H9 (cell line): Measurements from ENCODE around the gene PRKACA. TPM values are rescaled to one million over a fixed set of nuclear protein-coding genes. Genes with fewer than 3 reads are reported as not detected.

Source experiments
- DNase-seq: peaks from one replicate; pipeline ENCODE4 v3.0.0-alpha.2; 2017
- H2AFZ ChIP-seq: one replicate; pipeline ENCODE4 v1.6.1; 2013; ENCODE audit warnings: mild to moderate bottlenecking, low read length, control low read depth, moderate library complexity
- H2AK5ac ChIP-seq: 2 replicates; pipeline ENCODE4 v1.6.1; 2013; ENCODE audit warnings: low read length, control low read depth, mixed read lengths; ENCODE audit not compliant: insufficient read length
- H2BK120ac ChIP-seq: one replicate; pipeline ENCODE4 v1.6.1; 2013; ENCODE audit warnings: low read depth, mild to moderate bottlenecking, low read length, control low read depth, inconsistent platforms; ENCODE audit not compliant: poor library complexity, severe bottlenecking
- H2BK12ac ChIP-seq: 2 replicates; pipeline ENCODE4 v1.6.1; 2013; ENCODE audit warnings: low read length, control low read depth, mixed read lengths, low read depth; ENCODE audit not compliant: insufficient read length
- H2BK15ac ChIP-seq: 2 replicates; pipeline ENCODE4 v1.6.1; 2013; ENCODE audit warnings: low read depth, low read length, control low read depth
- H2BK20ac ChIP-seq: one replicate; pipeline ENCODE4 v1.6.1; 2013; ENCODE audit warnings: low read depth, mild to moderate bottlenecking, low read length, control low read depth, inconsistent platforms; ENCODE audit not compliant: poor library complexity, severe bottlenecking
- H2BK5ac ChIP-seq: 2 replicates; pipeline ENCODE4 v1.6.1; 2013; ENCODE audit warnings: low read length, control low read depth, mixed read lengths; ENCODE audit not compliant: insufficient read length
- H3K14ac ChIP-seq: 2 replicates; pipeline ENCODE4 v1.6.1; 2013; ENCODE audit warnings: low read length, control low read depth; ENCODE audit not compliant: insufficient read depth
- H3K18ac ChIP-seq: 2 replicates; pipeline ENCODE4 v1.6.1; 2013; ENCODE audit warnings: low read depth, mild to moderate bottlenecking, mixed read lengths, low read length, control low read depth; ENCODE audit not compliant: insufficient read length
- H3K23ac ChIP-seq: 2 replicates; pipeline ENCODE4 v1.6.1; 2013; ENCODE audit warnings: low read length, control low read depth, mixed read lengths, low read depth; ENCODE audit not compliant: insufficient read length
- H3K23me2 ChIP-seq: 2 replicates; pipeline ENCODE4 v1.6.1; 2013; ENCODE audit warnings: low read depth, mild to moderate bottlenecking, mixed read lengths, low read length, control low read depth; ENCODE audit not compliant: insufficient read length, poor library complexity, severe bottlenecking
- H3K27ac ChIP-seq: 2 replicates; pipeline ENCODE4 v1.5.1; 2013; ENCODE audit warnings: low read length, control low read depth, mixed read lengths, low read depth; ENCODE audit not compliant: insufficient read length
- H3K27me3 ChIP-seq: 2 replicates; pipeline ENCODE4 v1.6.1; 2013; ENCODE audit warnings: low read length, control low read depth, inconsistent platforms; ENCODE audit not compliant: insufficient read depth
- H3K4ac ChIP-seq: 2 replicates; pipeline ENCODE4 v1.6.1; 2013; ENCODE audit warnings: low read depth, mild to moderate bottlenecking, control low read depth, inconsistent platforms, low read length, moderate library complexity
- H3K4me1 ChIP-seq: 2 replicates; pipeline ENCODE4 v1.6.1; 2013; ENCODE audit warnings: low read length, control low read depth, inconsistent platforms; ENCODE audit not compliant: insufficient read depth
- H3K4me2 ChIP-seq: 2 replicates; pipeline ENCODE4 v1.6.1; 2013; ENCODE audit warnings: low read length, control low read depth, mixed read lengths; ENCODE audit not compliant: insufficient read length, insufficient read depth
- H3K56ac ChIP-seq: 2 replicates; pipeline ENCODE4 v1.6.1; 2013; ENCODE audit warnings: low read depth, mild to moderate bottlenecking, mixed read lengths, low read length, control low read depth; ENCODE audit not compliant: insufficient read length
- H3K79me1 ChIP-seq: 2 replicates; pipeline ENCODE4 v1.6.1; 2013; ENCODE audit warnings: low read depth, mild to moderate bottlenecking, moderate library complexity, low read length, control low read depth, inconsistent platforms; ENCODE audit not compliant: insufficient read depth, poor library complexity, severe bottlenecking
- H3K79me2 ChIP-seq: 2 replicates; pipeline ENCODE4 v1.6.1; 2013; ENCODE audit warnings: low read length, control low read depth, inconsistent platforms; ENCODE audit not compliant: insufficient read depth
- H3K9ac ChIP-seq: 2 replicates; pipeline ENCODE4 v1.6.1; 2013; ENCODE audit warnings: low read length, control low read depth, mixed read lengths; ENCODE audit not compliant: insufficient read length; ENCODE audit errors: extremely low read depth
- H3K9me3 ChIP-seq: one replicate; pipeline ENCODE4 v1.6.1; 2013; ENCODE audit warnings: low read depth, low read length, inconsistent platforms; ENCODE audit not compliant: control insufficient read depth
- H3T11ph ChIP-seq: one replicate; pipeline ENCODE4 v1.6.1; 2013; ENCODE audit warnings: mild to moderate bottlenecking, low read length, control low read depth, inconsistent platforms
- H4K20me1 ChIP-seq: one replicate; pipeline ENCODE4 v1.6.1; 2013; ENCODE audit not compliant: control insufficient read depth, insufficient read length, insufficient read depth
- H4K5ac ChIP-seq: 2 replicates; pipeline ENCODE4 v1.6.1; 2013; ENCODE audit warnings: low read depth, mild to moderate bottlenecking, mixed read lengths, low read length, control low read depth; ENCODE audit not compliant: insufficient read length
- H4K8ac ChIP-seq: replicated peaks from 2 replicates; pipeline ENCODE4 v1.6.1; 2013; ENCODE audit warnings: low read length, control low read depth, mixed read lengths, low read depth; ENCODE audit not compliant: insufficient read length
- H4K91ac ChIP-seq: 2 replicates; pipeline ENCODE4 v1.6.1; 2013; ENCODE audit warnings: low read depth, mild to moderate bottlenecking, moderate library complexity, mixed read lengths, low read length, control low read depth; ENCODE audit not compliant: insufficient read length
- H3K27ac Mint-ChIP-seq, 3 experiments: 2 replicates in 2 of 3; 3 replicates in 1 of 3; pipeline ENCODE4 v1.8.0; 2020 to 2021; ENCODE audit warnings: mixed read lengths in 3 of 3, mild to moderate bottlenecking in 1 of 3, moderate library complexity in 1 of 3
- H3K27me3 Mint-ChIP-seq: 2 replicates; pipeline ENCODE4 v1.8.0; 2021; ENCODE audit warnings: low read depth, mild to moderate bottlenecking, moderate library complexity, mixed read lengths
- H3K36me3 Mint-ChIP-seq, 3 experiments: 2 replicates in 2 of 3; 3 replicates in 1 of 3; pipeline ENCODE4 v1.8.0; 2020 to 2021; ENCODE audit warnings: low read depth in 3 of 3, mixed read lengths in 3 of 3; ENCODE audit not compliant: insufficient read depth in 1 of 3
- H3K4me1 Mint-ChIP-seq, 2 experiments: 2 replicates each; pipeline ENCODE4 v1.8.0; 2020; ENCODE audit warnings: mixed read lengths in 2 of 2
- H3K4me3 Mint-ChIP-seq, 2 experiments: 2 replicates in 1 of 2; 3 replicates in 1 of 2; pipeline ENCODE4 v1.8.0; 2020 to 2021; ENCODE audit warnings: mild to moderate bottlenecking in 2 of 2, mixed read lengths in 2 of 2, moderate library complexity in 1 of 2
- H3K9me3 Mint-ChIP-seq, 2 experiments: 2 replicates in 1 of 2; 3 replicates in 1 of 2; pipeline ENCODE4 v1.8.0; 2020; ENCODE audit warnings: mild to moderate bottlenecking in 2 of 2, mixed read lengths in 2 of 2, moderate library complexity in 1 of 2
- WGBS: extraction: QIAGEN DNeasy Blood & Tissue Kit; methylation state at CpG from one replicate; pipeline ENCODE4 v1.1.7; 2013; ENCODE audit warnings: missing lambda C conversion rate, low lambda C conversion rate, mixed read lengths; ENCODE audit not compliant: insufficient read length; ENCODE audit errors: extremely low coverage; 5-methylcytosine and 5-hydroxymethylcytosine counted together
- total RNA-seq: library from RNA; stranded (reverse); gene quantifications from 2 replicates; pipeline ENCODE4 v1.2.1, GENCODE V29; 2021
- TF ChIP-seq, protein P1 (sequence below): fragments of 200-600 bp; sonication (generic); conservative IDR thresholded peaks from 3 replicates; pipeline ENCODE4 v1.8.0; 2021; ENCODE audit warnings: antibody characterized with exemption, mild to moderate bottlenecking

PRKACA gene
- total RNA-seq, 1 experiment from 2014 or later: 51.8 TPM

DNA sequence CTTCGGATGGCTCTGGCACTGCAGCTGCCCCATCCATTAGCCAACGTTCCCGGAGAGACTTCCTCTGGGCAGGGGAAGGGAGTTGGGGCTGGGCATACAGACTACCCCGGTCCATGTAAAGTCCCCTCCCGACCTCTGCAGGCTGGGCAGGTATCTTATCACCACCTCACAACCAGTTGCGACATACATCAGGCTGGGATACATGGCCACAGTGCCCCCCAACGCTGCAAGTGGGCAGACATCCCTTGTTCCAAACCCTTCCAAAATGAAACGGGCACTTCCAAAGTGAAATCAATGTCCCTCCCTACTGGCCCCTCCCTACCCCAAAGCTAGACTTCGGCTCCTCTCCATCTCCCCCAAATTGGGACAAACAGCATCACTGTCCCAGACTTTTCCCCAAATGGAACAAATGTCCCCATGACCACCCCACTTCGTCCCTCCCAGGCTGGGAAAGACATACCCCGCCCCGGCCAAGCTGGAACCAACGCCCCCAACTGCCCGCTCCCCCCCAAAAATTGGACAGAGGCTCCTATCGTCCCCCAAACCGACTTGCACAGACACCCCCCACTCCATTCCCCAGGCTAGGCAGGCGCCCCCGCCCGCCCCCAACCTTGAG is 60.7 kb downstream of the PRKACA start:
- Histone ChIP-seq H3K4ac (no peak overlapping the region), H3T11ph (no peak overlapping the region), H3K14ac (no peak overlapping the region), H4K20me1 (no peaks in the 10 kb centered on the region), H2BK12ac (no peak overlapping the region), H3K23ac (no peak overlapping the region), H2AFZ (no peak overlapping the region), H4K5ac (no peak overlapping the region), H2AK5ac (no peak overlapping the region), H2BK15ac (no peak overlapping the region), H3K79me2 (no peaks in the 10 kb centered on the region), H2BK5ac (no peak overlapping the region), H3K56ac (no peak overlapping the region), H2BK20ac (no peak overlapping the region), H2BK120ac (no peak overlapping the region), H3K9ac (no peak overlapping the region), H3K27me3 (peaks cover 8% of the 10 kb centered on the region), H3K4me2 (peak overlapping the region; percentile 38), H4K8ac (no peak overlapping the region), H3K23me2 (peaks cover 6% of the 10 kb centered on the region), H3K27ac (no peak overlapping the region), H3K18ac (no peak overlapping the region), H3K4me1 (no peaks in the 10 kb centered on the region; the same call in 1 of the 2 replicates), H4K91ac (no peak overlapping the region), H3K79me1 (no peaks in the 10 kb centered on the region), H3K9me3 (no peaks in the 10 kb centered on the region)
- TF ChIP-seq, protein P1, sequence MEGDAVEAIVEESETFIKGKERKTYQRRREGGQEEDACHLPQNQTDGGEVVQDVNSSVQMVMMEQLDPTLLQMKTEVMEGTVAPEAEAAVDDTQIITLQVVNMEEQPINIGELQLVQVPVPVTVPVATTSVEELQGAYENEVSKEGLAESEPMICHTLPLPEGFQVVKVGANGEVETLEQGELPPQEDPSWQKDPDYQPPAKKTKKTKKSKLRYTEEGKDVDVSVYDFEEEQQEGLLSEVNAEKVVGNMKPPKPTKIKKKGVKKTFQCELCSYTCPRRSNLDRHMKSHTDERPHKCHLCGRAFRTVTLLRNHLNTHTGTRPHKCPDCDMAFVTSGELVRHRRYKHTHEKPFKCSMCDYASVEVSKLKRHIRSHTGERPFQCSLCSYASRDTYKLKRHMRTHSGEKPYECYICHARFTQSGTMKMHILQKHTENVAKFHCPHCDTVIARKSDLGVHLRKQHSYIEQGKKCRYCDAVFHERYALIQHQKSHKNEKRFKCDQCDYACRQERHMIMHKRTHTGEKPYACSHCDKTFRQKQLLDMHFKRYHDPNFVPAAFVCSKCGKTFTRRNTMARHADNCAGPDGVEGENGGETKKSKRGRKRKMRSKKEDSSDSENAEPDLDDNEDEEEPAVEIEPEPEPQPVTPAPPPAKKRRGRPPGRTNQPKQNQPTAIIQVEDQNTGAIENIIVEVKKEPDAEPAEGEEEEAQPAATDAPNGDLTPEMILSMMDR: no peak
- Mint-ChIP-seq H3K4me3 (peak overlapping the region; percentile 63 to 89), H3K36me3 (peaks cover 9 to 14% (median 10%) of the 10 kb centered on the region in 3 experiments; a peak in 6 of 7 replicates), H3K27ac (no peak overlapping the region; a peak in 1 of 7 replicates), H3K9me3 (no peaks in the 10 kb centered on the region; a peak in 2 of 5 replicates), H3K27me3 (peaks cover 46% of the 10 kb centered on the region), H3K4me1 (peaks cover 9 to 23% of the 10 kb centered on the region in 2 experiments)
- no CpG with 5 or more reads among the region's 19 CpGs for WGBS
- peak; percentile 54 for DNase-seq
